ENCODE measurements around the gene MARCHF11. TPM values are rescaled to one million over a fixed set of nuclear protein-coding genes. Genes with fewer than 3 reads are reported as not detected.

Gene MARCHF11
- polyA plus RNA-seq, 1 experiment: not detected

DNA sequence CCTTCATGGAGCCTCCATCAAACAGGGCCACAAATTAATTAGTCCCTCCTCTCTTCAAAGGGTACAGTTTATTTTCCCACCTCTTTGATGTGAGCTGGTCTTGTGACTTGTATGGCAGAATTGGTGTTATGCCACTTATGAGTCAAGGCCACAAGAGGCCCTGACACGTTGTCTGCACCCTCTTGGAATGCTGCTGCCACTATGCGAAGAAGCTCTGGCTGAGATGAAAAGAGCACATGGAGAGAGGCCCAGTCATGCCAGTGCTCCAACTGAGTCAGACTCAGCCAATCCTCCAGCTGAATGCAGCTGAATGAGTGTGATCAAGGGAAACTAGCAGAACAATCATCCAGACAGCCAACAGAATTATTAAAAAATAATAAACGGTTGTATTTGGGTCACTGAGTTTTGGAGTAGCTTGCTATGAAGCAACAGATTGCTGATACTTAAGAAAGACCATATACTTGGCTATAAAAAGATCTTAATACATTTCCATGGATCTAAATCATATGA, 128.3 kb downstream of the MARCHF11 start:
- ChIA-PET CTCF (no interaction called here), POLR2A (no interaction called here)
- TF ChIP-seq CTCF (IDR thresholded peaks at IDR 0.05; ENCODE audit: low read depth, low read length): no peak
- Histone ChIP-seq H3K9me3 (ENCODE audit: control insufficient read depth, insufficient read depth, low read length) (no peaks in the 10 kb centered on the region), H3K4me3 (ENCODE audit: low read depth, low read length) (no peak overlapping the region), H3K27ac (ENCODE audit: low read depth, low read length) (no peak overlapping the region), H3K27me3 (ENCODE audit: control insufficient read depth, insufficient read depth, low read length) (no peaks in the 10 kb centered on the region)
- DNase-seq (ENCODE audit: low read depth, low spot score): no peak

DNA sequence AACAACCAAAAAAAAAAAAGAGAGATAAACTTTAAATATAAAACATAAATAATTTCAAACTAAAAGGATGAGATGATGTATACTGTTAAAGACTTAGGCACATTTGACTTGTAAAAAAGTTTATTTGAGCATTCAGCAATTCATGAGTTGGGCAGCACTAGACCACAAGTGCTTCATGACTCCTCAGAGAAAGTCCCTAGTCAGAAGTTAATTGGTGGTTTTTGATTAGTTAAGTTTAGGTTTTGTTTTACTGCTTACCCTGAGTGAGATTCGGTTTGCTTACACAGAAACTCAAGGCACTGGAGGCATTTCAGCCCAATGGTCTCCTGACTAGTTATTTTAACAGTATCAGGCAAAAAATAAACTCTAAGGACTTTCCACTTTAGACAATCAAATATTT, 129.2 kb downstream of the MARCHF11 start:
- POLR2A ChIA-PET: no interaction called here
- DNase-seq (ENCODE audit: low read depth, low spot score): no peak
- TF ChIP-seq CTCF (IDR thresholded peaks at IDR 0.05; ENCODE audit: low read depth, low read length): no peak
- H3K4me3 ChIP-seq (ENCODE audit: low read depth, low read length): no peak overlapping the region
- no peak overlapping the region for H3K27ac ChIP-seq (ENCODE audit: low read depth, low read length)
- H3K27me3 ChIP-seq (ENCODE audit: control insufficient read depth, insufficient read depth, low read length): no peaks in the 10 kb centered on the region
- no peaks in the 10 kb centered on the region for H3K9me3 ChIP-seq (ENCODE audit: control insufficient read depth, insufficient read depth, low read length)
- CTCF ChIA-PET: no interaction called here

GRCh38 chr5:16049761-16050160, 129.8 kb downstream of the MARCHF11 start:
- Histone ChIP-seq H3K27me3 (ENCODE audit: control insufficient read depth, insufficient read depth, low read length) (no peaks in the 10 kb centered on the region), H3K9me3 (ENCODE audit: control insufficient read depth, insufficient read depth, low read length) (no peaks in the 10 kb centered on the region), H3K27ac (ENCODE audit: low read depth, low read length) (no peak overlapping the region), H3K4me3 (ENCODE audit: low read depth, low read length) (no peak overlapping the region)
- no peak for TF ChIP-seq CTCF (IDR thresholded peaks at IDR 0.05; ENCODE audit: low read depth, low read length)
- POLR2A ChIA-PET: no interaction called here
- CTCF ChIA-PET: no interaction called here
- DNase-seq (ENCODE audit: low read depth, low spot score): no peak

- TF ChIP-seq CTCF (IDR thresholded peaks at IDR 0.05; ENCODE audit: low read depth, low read length): no peak
- ChIA-PET POLR2A (no interaction called here), CTCF (no interaction called here)
- Histone ChIP-seq H3K27me3 (ENCODE audit: control insufficient read depth, insufficient read depth, low read length) (no peaks in the 10 kb centered on the region), H3K4me3 (ENCODE audit: low read depth, low read length) (no peak overlapping the region), H3K9me3 (ENCODE audit: control insufficient read depth, insufficient read depth, low read length) (no peaks in the 10 kb centered on the region), H3K27ac (ENCODE audit: low read depth, low read length) (no peak overlapping the region)
- no peak for DNase-seq (ENCODE audit: low read depth, low spot score)
Measured at GRCh38 chr5:16048132-16048531, 131.5 kb downstream of the MARCHF11 start.

DNA sequence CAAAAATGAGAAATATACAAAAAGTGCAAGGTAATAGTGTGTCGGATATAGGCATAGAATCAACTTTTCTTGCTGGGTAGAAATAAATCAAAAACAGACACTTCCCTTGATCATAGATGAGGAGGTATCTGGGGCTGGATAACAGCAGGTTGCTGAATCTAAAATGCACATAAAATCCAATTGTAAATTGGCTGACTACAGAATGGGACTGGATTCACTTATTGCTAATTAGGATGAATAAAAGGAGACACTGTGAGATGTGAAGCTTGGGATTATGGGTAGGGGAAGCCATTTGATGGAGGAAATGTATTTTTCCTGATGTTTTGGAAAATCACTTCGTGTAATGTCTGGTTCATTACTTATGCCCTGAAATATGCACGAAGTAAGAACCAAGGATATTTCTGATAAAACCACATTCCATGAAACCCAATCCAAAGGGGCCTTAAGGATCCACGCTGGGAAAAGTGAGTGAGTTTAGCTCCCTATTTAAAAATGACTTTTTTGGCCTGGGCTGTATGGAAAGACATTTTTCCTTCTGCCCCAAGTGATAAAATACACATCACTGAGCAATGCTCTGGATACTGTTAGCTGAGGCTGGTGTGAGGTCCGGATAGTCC, 136.1 kb downstream of the MARCHF11 start:
- no peak for TF ChIP-seq CTCF (IDR thresholded peaks at IDR 0.05; ENCODE audit: low read depth, low read length)

More for the DNA sequence above, 136.1 kb downstream of the MARCHF11 start:
- Histone ChIP-seq H3K9me3 (ENCODE audit: control insufficient read depth, insufficient read depth, low read length) (no peaks in the 10 kb centered on the region), H3K27ac (ENCODE audit: low read depth, low read length) (no peak overlapping the region), H3K4me3 (ENCODE audit: low read depth, low read length) (no peak overlapping the region), H3K27me3 (ENCODE audit: control insufficient read depth, insufficient read depth, low read length) (no peaks in the 10 kb centered on the region)
- ChIA-PET POLR2A (no interaction called here), CTCF (no interaction called here)
- DNase-seq (ENCODE audit: low read depth, low spot score): no peak

Data from AG04450 (cell line).